K562 (cell line): Measurements from ENCODE around the gene SPANXN2. TPM values are rescaled to one million over a fixed set of nuclear protein-coding genes. Genes with fewer than 3 reads are reported as not detected.

ENCODE experiments used
- polyA plus RNA-seq, 8 experiments: library from polyadenylated mRNA; depleted of rRNA in 4 of 8; stranded (reverse) in 5 of 8; unstranded in 3 of 8; fragments of >200 nt; fragmentation: Nextera tagmentation in 2 of 8; fragmentation: Illumina TruSeq in 1 of 8; extraction: Ambion mirVana in 2 of 8; extraction: Trizol in 1 of 8; gene quantifications; 2 replicates each; pipeline versions ENCODE4 v1.2.1 to v1.2.3, GENCODE V29; 2011 to 2014; ENCODE audit warnings: inconsistent platforms in 1 of 8, missing spikeins in 1 of 8
- total RNA-seq, 7 experiments: library from RNA; depleted of rRNA in 6 of 7; stranded (reverse); fragments of >200 nt in 6 of 7; fragmentation: Illumina TruSeq in 2 of 7; extraction: Trizol in 2 of 7; gene quantifications; 2 replicates each; pipeline versions ENCODE4 v1.2.1 to v1.2.3, GENCODE V29; 2011 to 2021; ENCODE audit warnings: low replicate concordance in 1 of 7

SPANXN2 gene
- total and polyA plus RNA-seq, 9 of the 15 experiments (the other 6 are each of a cell fraction or from before 2014, with no cell fraction given), result not detected

Other genes with a start within 250 kb of the SPANXN2 start
- not detected in 2 replicates for gene SPANXN3, start 203.3 kb downstream of the SPANXN2 start, total RNA-seq (2014; rRNA removed)
- not detected in 2 replicates for gene SPANXN3, start 203.3 kb downstream of the SPANXN2 start, total RNA-seq (2014; rRNA removed; fragmentation: Illumina TruSeq; extraction: Trizol)
- not detected in 2 replicates for gene SPANXN3, start 203.3 kb downstream of the SPANXN2 start, total RNA-seq (2015; rRNA removed; fragmentation: Illumina TruSeq; extraction: Trizol)
- not detected in 2 replicates for gene SPANXN3, start 203.3 kb downstream of the SPANXN2 start, total RNA-seq (2021)
- not detected in 2 replicates for gene SPANXN3, start 203.3 kb downstream of the SPANXN2 start, polyA plus RNA-seq (2011; rRNA removed)
- not detected in 2 replicates for gene SPANXN3, start 203.3 kb downstream of the SPANXN2 start, polyA plus RNA-seq (2014; fragmentation: Illumina TruSeq; extraction: Trizol)
- not detected for gene SPANXN3, start 203.3 kb downstream of the SPANXN2 start, polyA plus RNA-seq (2014; fragmentation: Nextera tagmentation; extraction: Ambion mirVana)
- gene SPANXN3, start 203.3 kb downstream of the SPANXN2 start, polyA plus RNA-seq (2014; rRNA removed), result not detected in 2 replicates
- gene SLITRK4, start 84.7 kb downstream of the SPANXN2 start, total RNA-seq (2014; rRNA removed), result not detected in 2 replicates
- not detected in 2 replicates for gene SLITRK4, start 84.7 kb downstream of the SPANXN2 start, total RNA-seq (2014; rRNA removed; fragmentation: Illumina TruSeq; extraction: Trizol)
- not detected in 2 replicates for gene SLITRK4, start 84.7 kb downstream of the SPANXN2 start, total RNA-seq (2015; rRNA removed; fragmentation: Illumina TruSeq; extraction: Trizol)
- not detected in 2 replicates for gene SLITRK4, start 84.7 kb downstream of the SPANXN2 start, total RNA-seq (2021)
- gene SLITRK4, start 84.7 kb downstream of the SPANXN2 start, polyA plus RNA-seq (2011; rRNA removed), result not detected in 2 replicates
- not detected in 2 replicates for gene SLITRK4, start 84.7 kb downstream of the SPANXN2 start, polyA plus RNA-seq (2014; fragmentation: Illumina TruSeq; extraction: Trizol)
- not detected for gene SLITRK4, start 84.7 kb downstream of the SPANXN2 start, polyA plus RNA-seq (2014; fragmentation: Nextera tagmentation; extraction: Ambion mirVana)
- not detected in 2 replicates for gene SLITRK4, start 84.7 kb downstream of the SPANXN2 start, polyA plus RNA-seq (2014; rRNA removed)
- gene UBE2NL, start 163.3 kb upstream of the SPANXN2 start, total RNA-seq (2014; rRNA removed), result not detected in 2 replicates
- gene UBE2NL, start 163.3 kb upstream of the SPANXN2 start, total RNA-seq (2014; rRNA removed; fragmentation: Illumina TruSeq; extraction: Trizol), result not detected in 2 replicates
- not detected in 2 replicates for gene UBE2NL, start 163.3 kb upstream of the SPANXN2 start, total RNA-seq (2015; rRNA removed; fragmentation: Illumina TruSeq; extraction: Trizol)
- gene UBE2NL, start 163.3 kb upstream of the SPANXN2 start, total RNA-seq (2021), result not detected in 2 replicates
- not detected in 2 replicates for gene UBE2NL, start 163.3 kb upstream of the SPANXN2 start, polyA plus RNA-seq (2011; rRNA removed)
- not detected in 2 replicates for gene UBE2NL, start 163.3 kb upstream of the SPANXN2 start, polyA plus RNA-seq (2014; fragmentation: Illumina TruSeq; extraction: Trizol)
- under 1 TPM; 0.04 to 0.07 TPM for gene UBE2NL, start 163.3 kb upstream of the SPANXN2 start, polyA plus RNA-seq (2014; fragmentation: Nextera tagmentation; extraction: Ambion mirVana)
- not detected in 2 replicates for gene UBE2NL, start 163.3 kb upstream of the SPANXN2 start, polyA plus RNA-seq (2014; rRNA removed)